Thyroid gland (tissue), 4 donors: ENCODE data around the gene TTC12.

ENCODE experiments used
- POLR2A ChIP-seq, 2 donors: fragments of 450-650 bp; IDR thresholded peaks; one replicate each; pipeline ENCODE4 v1.6.1; 2017; ENCODE audit warnings: antibody characterized with exemption in 2 of 2, mild to moderate bottlenecking in 2 of 2, moderate library complexity in 1 of 2
- TF ChIP-seq, protein P1 (sequence below), 6 experiments: fragments of 200-600 bp in 3 of 6; fragments of 450-650 bp in 3 of 6; sonication (generic) in 3 of 6; IDR thresholded peaks; one replicate each; pipeline ENCODE4 v1.5.1; 2016 to 2019; ENCODE audit warnings: antibody characterized with exemption in 6 of 6, mild to moderate bottlenecking in 2 of 6, inconsistent platforms in 1 of 6, moderate library complexity in 1 of 6

DNA sequence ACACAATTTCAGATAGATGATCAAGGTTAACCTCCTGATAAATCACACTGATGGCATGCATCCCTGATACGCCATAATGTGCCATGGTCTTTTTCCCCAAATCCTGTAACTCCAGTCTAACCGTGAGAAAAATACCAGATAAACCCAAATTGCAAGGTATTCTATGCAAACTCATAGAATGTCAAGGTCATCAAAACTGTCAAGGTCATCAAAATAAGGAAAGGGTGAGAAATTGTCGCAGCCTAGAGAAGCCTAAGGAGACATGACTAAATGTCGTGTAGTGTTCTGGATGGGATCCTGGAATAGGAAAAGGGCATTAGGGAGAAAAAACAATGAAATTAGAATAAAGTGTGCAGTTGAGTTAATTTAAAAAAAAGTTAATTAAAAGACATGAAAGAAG, 4.7 kb downstream of the TTC12 start:
- TF ChIP-seq, protein P1, sequence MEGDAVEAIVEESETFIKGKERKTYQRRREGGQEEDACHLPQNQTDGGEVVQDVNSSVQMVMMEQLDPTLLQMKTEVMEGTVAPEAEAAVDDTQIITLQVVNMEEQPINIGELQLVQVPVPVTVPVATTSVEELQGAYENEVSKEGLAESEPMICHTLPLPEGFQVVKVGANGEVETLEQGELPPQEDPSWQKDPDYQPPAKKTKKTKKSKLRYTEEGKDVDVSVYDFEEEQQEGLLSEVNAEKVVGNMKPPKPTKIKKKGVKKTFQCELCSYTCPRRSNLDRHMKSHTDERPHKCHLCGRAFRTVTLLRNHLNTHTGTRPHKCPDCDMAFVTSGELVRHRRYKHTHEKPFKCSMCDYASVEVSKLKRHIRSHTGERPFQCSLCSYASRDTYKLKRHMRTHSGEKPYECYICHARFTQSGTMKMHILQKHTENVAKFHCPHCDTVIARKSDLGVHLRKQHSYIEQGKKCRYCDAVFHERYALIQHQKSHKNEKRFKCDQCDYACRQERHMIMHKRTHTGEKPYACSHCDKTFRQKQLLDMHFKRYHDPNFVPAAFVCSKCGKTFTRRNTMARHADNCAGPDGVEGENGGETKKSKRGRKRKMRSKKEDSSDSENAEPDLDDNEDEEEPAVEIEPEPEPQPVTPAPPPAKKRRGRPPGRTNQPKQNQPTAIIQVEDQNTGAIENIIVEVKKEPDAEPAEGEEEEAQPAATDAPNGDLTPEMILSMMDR (IDR thresholded peaks at IDR 0.05) = no peak
- no peak for TF ChIP-seq POLR2A (IDR thresholded peaks at IDR 0.05)
